Measurements from ENCODE around the gene LAMB4. TPM values are rescaled to one million over a fixed set of nuclear protein-coding genes. Genes with fewer than 3 reads are reported as not detected.

The LAMB4 gene
- total RNA-seq, 2 experiments from 2014 or later, result not detected

- Mint-ChIP-seq H3K27me3 (peaks cover 5% of the 10 kb centered on the region), H3K9me3 (no peaks in the 10 kb centered on the region), H3K4me1 (ENCODE audit: low read depth) (no peaks in the 10 kb centered on the region), H3K27ac (no peak overlapping the region), H3K4me3 (no peak overlapping the region), H3K36me3 (ENCODE audit: low read depth) (no peaks in the 10 kb centered on the region)
- CTCF ChIA-PET, result interaction anchor here (0.8 kb wide), 2 partner anchors 93 to 222 kb away, joined by 3 read pairs; no protein-coding TSS in a partner anchor
- no peak for TF ChIP-seq CTCF (IDR thresholded peaks at IDR 0.05)
- intact Hi-C loops (cut with micrococcal nuclease), result no loop called here
- no peak for ATAC-seq
- DNase-seq, result no peak
- POLR2A ChIA-PET, result no interaction called here
Observed at GRCh38 chr7:108096996-108097395, 33.2 kb downstream of the LAMB4 start.

- Mint-ChIP-seq H3K4me1 (ENCODE audit: low read depth) (no peaks in the 10 kb centered on the region), H3K27me3 (peaks cover 7% of the 10 kb centered on the region), H3K27ac (no peak overlapping the region), H3K36me3 (ENCODE audit: low read depth) (no peaks in the 10 kb centered on the region), H3K4me3 (no peak overlapping the region), H3K9me3 (no peaks in the 10 kb centered on the region)
- intact Hi-C loops (cut with micrococcal nuclease), result no loop called here
- ChIA-PET POLR2A (no interaction called here), CTCF (interaction anchor here (1.5 to 1.6 kb wide), 2 partner anchors 19 to 51 kb away, joined by 4 read pairs; no protein-coding TSS in a partner anchor)
- ATAC-seq (no peak), DNase-seq (no peak)
- TF ChIP-seq CTCF (IDR thresholded peaks at IDR 0.05), result no peak
Observed at GRCh38 chr7:108094933-108095710, 35.0 kb downstream of the LAMB4 start.

- ChIA-PET POLR2A (no interaction called here), CTCF (interaction anchor here (1.5 to 1.6 kb wide), 2 partner anchors 20 to 52 kb away, joined by 4 read pairs; no protein-coding TSS in a partner anchor)
- no peaks in the 10 kb centered on the region for H3K36me3 Mint-ChIP-seq (ENCODE audit: low read depth)
- no peaks in the 10 kb centered on the region for H3K4me1 Mint-ChIP-seq (ENCODE audit: low read depth)
- DNase-seq (no peak), ATAC-seq (no peak)
- no peak overlapping the region for H3K27ac Mint-ChIP-seq
- H3K9me3 Mint-ChIP-seq, result no peaks in the 10 kb centered on the region
- no peak for TF ChIP-seq CTCF (IDR thresholded peaks at IDR 0.05)
- H3K27me3 Mint-ChIP-seq, result peaks cover 7% of the 10 kb centered on the region
- intact Hi-C loops (cut with micrococcal nuclease), result no loop called here
- H3K4me3 Mint-ChIP-seq, result no peak overlapping the region
Observed at GRCh38 chr7:108094346-108094745, 35.8 kb downstream of the LAMB4 start.

DNA sequence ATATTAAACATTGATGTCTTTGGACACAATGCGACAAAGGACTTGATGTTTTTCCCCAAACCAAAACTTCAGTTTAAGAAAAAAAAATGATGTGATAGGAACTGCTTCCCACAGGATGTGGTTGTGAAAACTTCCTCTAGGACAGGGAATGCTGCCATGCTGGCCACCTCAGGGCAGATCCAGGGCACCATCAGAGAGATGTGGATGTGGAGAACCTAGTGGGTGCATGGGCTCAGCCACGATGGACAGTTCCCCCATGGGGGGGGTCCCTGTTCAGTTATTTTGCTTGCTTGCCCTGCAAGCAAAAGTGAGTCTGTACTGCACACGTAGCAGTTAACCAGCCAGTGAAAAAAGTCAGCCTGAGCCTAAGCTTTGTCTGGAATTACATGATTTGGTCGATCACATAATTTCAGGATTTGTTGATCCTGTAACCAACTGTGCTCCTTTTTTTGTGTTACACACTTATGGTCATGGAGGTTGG, 36.3 kb downstream of the LAMB4 start:
- Mint-ChIP-seq H3K9me3 (no peaks in the 10 kb centered on the region), H3K36me3 (ENCODE audit: low read depth) (no peaks in the 10 kb centered on the region), H3K27ac (no peak overlapping the region), H3K4me3 (no peak overlapping the region), H3K4me1 (ENCODE audit: low read depth) (no peaks in the 10 kb centered on the region), H3K27me3 (peaks cover 4% of the 10 kb centered on the region)
- intact Hi-C loops (cut with micrococcal nuclease), result no loop called here
- no peak for ATAC-seq
- DNase-seq, result no peak
- no peak for TF ChIP-seq CTCF (IDR thresholded peaks at IDR 0.05)
- ChIA-PET POLR2A (no interaction called here), CTCF (interaction anchor here (1.0 to 1.6 kb wide), 3 partner anchors 20 to 52 kb away, joined by 3 to 4 read pairs (median 4); no protein-coding TSS in a partner anchor)

DNA sequence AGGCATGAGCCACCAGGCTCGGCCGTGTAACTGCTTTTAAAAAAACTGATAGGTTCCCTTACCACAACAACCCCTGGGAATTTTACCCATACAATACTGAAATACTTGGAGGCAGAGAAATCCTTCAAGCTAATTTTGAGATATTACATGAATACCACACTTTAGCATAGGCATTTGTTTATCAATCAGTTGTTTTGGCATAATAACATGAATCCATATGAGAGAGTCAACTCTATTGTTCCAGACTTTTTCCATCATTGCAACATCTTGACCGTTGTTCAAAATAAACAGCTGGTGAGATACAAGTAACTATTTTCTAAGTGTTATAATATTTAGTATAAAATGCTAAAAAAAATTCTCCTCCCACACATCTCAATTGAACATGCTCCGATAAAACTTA, 36.8 kb downstream of the LAMB4 start:
- no peaks in the 10 kb centered on the region for H3K36me3 Mint-ChIP-seq (ENCODE audit: low read depth)
- no peaks in the 10 kb centered on the region for H3K9me3 Mint-ChIP-seq
- no peak for TF ChIP-seq CTCF (IDR thresholded peaks at IDR 0.05)
- no peaks in the 10 kb centered on the region for H3K4me1 Mint-ChIP-seq (ENCODE audit: low read depth)
- no peak overlapping the region for H3K4me3 Mint-ChIP-seq
- no peak overlapping the region for H3K27ac Mint-ChIP-seq
- intact Hi-C loops (cut with micrococcal nuclease), result no loop called here
- DNase-seq (no peak), ATAC-seq (no peak)
- CTCF ChIA-PET, result interaction anchor here (1.0 to 1.5 kb wide), 2 partner anchors 21 to 53 kb away, joined by 3 to 4 read pairs; no protein-coding TSS in a partner anchor
- H3K27me3 Mint-ChIP-seq, result peaks cover 2% of the 10 kb centered on the region
- POLR2A ChIA-PET, result no interaction called here
